Measurements from ENCODE around the gene SERPINC1. TPM values are rescaled to one million over a fixed set of nuclear protein-coding genes. Genes with fewer than 3 reads are reported as not detected.

Gene SERPINC1
- total and polyA plus RNA-seq, 2 of the 13 experiments (the other 11 are each of a cell fraction or from before 2014, with no cell fraction given): 142 to 205 TPM

DNA sequence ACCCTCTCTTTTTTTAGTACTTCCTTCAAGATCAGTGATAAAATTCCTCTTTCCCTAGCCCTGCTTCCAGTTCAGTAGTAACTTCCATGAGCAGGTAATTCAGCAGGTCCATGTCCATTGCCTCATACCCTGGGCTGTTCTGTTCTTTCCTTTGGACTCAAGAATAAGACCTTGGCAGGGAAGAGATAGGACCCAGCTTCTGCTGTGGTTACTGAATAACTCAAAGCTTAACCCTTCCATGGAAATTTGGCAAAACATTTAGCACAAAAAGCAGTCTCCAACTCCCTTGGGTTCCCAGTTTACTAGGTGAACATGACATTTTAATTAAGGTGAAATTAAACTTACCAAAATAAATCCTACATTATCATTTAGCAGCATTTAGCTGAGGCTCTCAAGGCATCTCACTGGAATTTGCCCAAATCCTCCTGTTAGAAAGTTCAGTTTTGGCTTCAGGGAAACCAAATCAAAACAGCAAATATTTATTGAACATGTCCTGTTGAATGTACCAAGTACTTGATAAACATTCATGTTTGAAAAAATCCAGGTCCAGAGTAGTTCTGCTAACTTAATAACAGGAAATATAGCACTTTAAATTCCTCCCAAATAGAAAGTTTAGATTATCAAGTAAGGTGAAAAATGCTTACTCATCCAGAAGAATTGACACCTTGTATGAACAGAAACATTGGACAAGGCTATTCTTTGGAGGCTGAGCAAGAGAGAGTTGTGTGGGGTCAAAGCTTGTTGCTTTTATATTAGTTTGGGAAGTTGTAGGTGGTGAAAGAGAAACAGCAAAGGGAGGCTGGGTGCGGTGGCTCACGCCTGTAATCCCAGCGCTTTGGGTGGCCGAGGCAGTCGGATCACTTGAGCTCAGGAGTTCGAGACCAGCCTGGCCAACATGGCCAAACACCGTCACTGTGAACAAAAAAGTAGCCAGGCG, 8.4 kb upstream of the SERPINC1 start (continued):
- TF ChIP-seq, protein P1, sequence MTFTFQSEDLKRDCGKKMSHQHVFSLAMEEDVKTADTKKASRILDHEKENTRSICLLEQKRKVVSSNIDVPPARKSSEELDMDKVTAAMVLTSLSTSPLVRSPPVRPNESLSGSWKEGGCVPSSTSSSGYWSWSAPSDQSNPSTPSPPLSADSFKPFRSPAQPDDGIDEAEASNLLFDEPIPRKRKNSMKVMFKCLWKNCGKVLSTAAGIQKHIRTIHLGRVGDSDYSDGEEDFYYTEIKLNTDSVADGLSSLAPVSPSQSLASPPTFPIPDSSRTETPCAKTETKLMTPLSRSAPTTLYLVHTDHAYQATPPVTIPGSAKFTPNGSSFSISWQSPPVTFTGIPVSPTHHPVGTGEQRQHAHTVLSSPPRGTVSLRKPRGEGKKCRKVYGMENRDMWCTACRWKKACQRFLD (CRISPR knock-in tag; IDR thresholded peaks at IDR 0.05; ENCODE audit: borderline replicate concordance): no peak
- no peak for TF ChIP-seq ERF (CRISPR knock-in tag; IDR thresholded peaks at IDR 0.05)
- TF ChIP-seq ZNF441 (CRISPR knock-in tag; IDR thresholded peaks at IDR 0.05; ENCODE audit: borderline replicate concordance): no peak
- no peak for TF ChIP-seq PAWR (CRISPR knock-in tag; IDR thresholded peaks at IDR 0.05; ENCODE audit: borderline replicate concordance)
- TF ChIP-seq PRDM15 (CRISPR knock-in tag; IDR thresholded peaks at IDR 0.05): no peak
- TF ChIP-seq ZNF362 (CRISPR knock-in tag; IDR thresholded peaks at IDR 0.05; ENCODE audit: borderline replicate concordance): no peak
- TF ChIP-seq ZNF792 (CRISPR knock-in tag; IDR thresholded peaks at IDR 0.05): no peak
- TF ChIP-seq FOXP1 (IDR thresholded peaks at IDR 0.05): no peak
- TF ChIP-seq FOXP1 (CRISPR knock-in tag; IDR thresholded peaks at IDR 0.05): no peak
- no peak for TF ChIP-seq GMEB2 (CRISPR knock-in tag; IDR thresholded peaks at IDR 0.05; ENCODE audit: low read depth)
- TF ChIP-seq YEATS2 (CRISPR knock-in tag; IDR thresholded peaks at IDR 0.05; ENCODE audit: borderline replicate concordance): no peak
- no peak for TF ChIP-seq KLF15 (CRISPR knock-in tag; IDR thresholded peaks at IDR 0.05; ENCODE audit: borderline replicate concordance)
- TF ChIP-seq ZSCAN20 (CRISPR knock-in tag; IDR thresholded peaks at IDR 0.05; ENCODE audit: borderline replicate concordance): no peak
- no peak; the same call in 1 of the 2 replicates for TF ChIP-seq ZNF614 (CRISPR knock-in tag; IDR thresholded peaks at IDR 0.05; ENCODE audit: borderline replicate concordance)
- no peak for TF ChIP-seq ZNF788 (CRISPR knock-in tag; IDR thresholded peaks at IDR 0.05; ENCODE audit: borderline replicate concordance)
- TF ChIP-seq CHD2 (IDR thresholded peaks at IDR 0.05; ENCODE audit: low read depth, low read length): no peak
- TF ChIP-seq RFX3 (CRISPR knock-in tag; IDR thresholded peaks at IDR 0.05): no peak
- TF ChIP-seq PHF20 (CRISPR knock-in tag; IDR thresholded peaks at IDR 0.05): no peak
- no peak for TF ChIP-seq THYN1 (CRISPR knock-in tag; IDR thresholded peaks at IDR 0.05; ENCODE audit: borderline replicate concordance, low read depth)
- 0 out of 2 replicates have a peak, but pooled peaks have one; percentile 26 for TF ChIP-seq HNF4G (IDR thresholded peaks at IDR 0.05; ENCODE audit: borderline replicate concordance, low read depth, low read length)
- TF ChIP-seq HNF4G (CRISPR knock-in tag; IDR thresholded peaks at IDR 0.05; ENCODE audit: borderline replicate concordance, low read depth): no peak

Measured in HepG2 (cell line).